Right lobe of liver (tissue), 6 donors: Measurements from ENCODE around the gene PCDHA6. TPM values are rescaled to one million over a fixed set of nuclear protein-coding genes. Genes with fewer than 3 reads are reported as not detected.

Source experiments
- ATAC-seq, 4 donors: fragments of 200-7000 bp; cut with Tn5 transposase; one replicate each; pipeline ENCODE4 v1.9.1; 2020; ENCODE audit warnings: mild to moderate bottlenecking in 4 of 4, moderate library complexity in 4 of 4
- DNase-seq, 3 donors: peaks; one replicate each; pipeline ENCODE4 v3.0.0-alpha.2; 2020
- H3K27ac ChIP-seq, 3 donors: fragments of 200-600 bp; one replicate each; pipeline ENCODE4 v1.8.0; 2022
- H3K27me3 ChIP-seq, 2 donors: fragments of 200-600 bp; one replicate each; pipeline ENCODE4 v1.8.0; 2022
- H3K36me3 ChIP-seq, 4 donors: fragments of 200-600 bp; sonication (generic) in 1 of 4; one replicate each; pipeline versions ENCODE4 v1.5.1 to v1.8.0; 2017 to 2022; ENCODE audit warnings: control low read depth in 1 of 4
- H3K4me1 ChIP-seq, 4 donors: fragments of 200-600 bp; sonication (generic) in 1 of 4; one replicate each; pipeline versions ENCODE4 v1.5.1 to v1.8.0; 2017 to 2022; ENCODE audit warnings: control low read depth in 1 of 4
- H3K4me3 ChIP-seq, 3 donors: fragments of 200-600 bp; one replicate each; pipeline ENCODE4 v1.8.0; 2022
- H3K9me3 ChIP-seq, 4 donors: fragments of 200-600 bp; sonication (generic) in 1 of 4; one replicate each; pipeline versions ENCODE4 v1.5.1 to v1.8.0; 2017 to 2022; ENCODE audit warnings: control low read depth in 1 of 4
- CTCF ChIP-seq, 4 donors: fragments of 200-600 bp in 3 of 4; fragments of 450-650 bp in 1 of 4; IDR thresholded peaks; one replicate each; pipeline versions ENCODE4 v1.5.1 to v1.8.0; 2016 to 2022; ENCODE audit warnings: antibody characterized with exemption in 4 of 4, mild to moderate bottlenecking in 2 of 4
- POLR2A ChIP-seq: fragments of 450-650 bp; IDR thresholded peaks from one replicate; pipeline ENCODE4 v1.6.1; 2017; ENCODE audit warnings: antibody characterized with exemption, mild to moderate bottlenecking
- WGBS: methylation state at CpG from one replicate; pipeline ENCODE4 v1.1.6; 2018; ENCODE audit warnings: low coverage, low lambda C conversion rate; ENCODE audit not compliant: insufficient coverage; ENCODE audit errors: missing lambda C conversion rate; 5-methylcytosine and 5-hydroxymethylcytosine counted together
- intact Hi-C, 2 donors: fragments of 100-400 bp; cut with DNase I; formaldehyde crosslinking; loops; one replicate each; pipeline versions ENCODE4 v1.11.2 to v1.14.1; 2022
- total RNA-seq, 6 experiments: library from RNA; depleted of rRNA in 2 of 6; stranded (reverse); fragments of >200 nt in 2 of 6; fragmentation: NEBNext Ultra II Directional in 3 of 6; extraction: Animal tissue kit (Norgen Biotek cat#: 25700) in 3 of 6; gene quantifications; one replicate each; pipeline versions ENCODE4 v1.1.0 to v1.2.4, GENCODE V29; 2016 to 2023
- donor health status: DM: no; HTN: yes; CAD: no.
- donor health status: DM: no; HTN: no; CAD: no.
- donor health status: DM: no; HTN: no; CAD: no.
- donor health status: DM: no; HTN: yes; CAD: no.
- donor health status: DM: no; HTN: yes; CAD: no.

The PCDHA6 gene
- total RNA-seq, 6 experiments from 2014 or later: 0.12 TPM; not detected in 5

GRCh38 chr5:140857177-140857986 lies 29.6 kb downstream of the PCDHA6 start:
- Histone ChIP-seq H3K9me3 (peaks cover 0 to 4% (median under 1%) of the 10 kb centered on the region in 4 donors), H3K4me1 (no peaks in the 10 kb centered on the region), H3K27me3 (no peaks in the 10 kb centered on the region), H3K36me3 (no peaks in the 10 kb centered on the region), H3K27ac (no peak overlapping the region), H3K4me3 (no peak overlapping the region)
- TF ChIP-seq CTCF (IDR thresholded peaks at IDR 0.05): no peak
- TF ChIP-seq POLR2A: no peak
- DNase-seq (no peak), ATAC-seq (no peak)
- intact Hi-C loops: no loop called here
- 61% methylated on average over 9 of the region's 94 CpGs for WGBS

GRCh38 chr5:140857987-140858240 lies 30.2 kb downstream of the PCDHA6 start:
- no CpG with 5 or more reads among the region's 22 CpGs for WGBS
- ATAC-seq: no peak
- intact Hi-C loops: no loop called here

GRCh38 chr5:140862441-140863295 lies 34.9 kb downstream of the PCDHA6 start:
- DNase-seq (no peak), ATAC-seq (no peak)
- TF ChIP-seq POLR2A (no peak), CTCF (IDR thresholded peaks at IDR 0.05) (no peak)
- H3K27me3 ChIP-seq: no peaks in the 10 kb centered on the region
- H3K9me3 ChIP-seq: peaks cover 0 to 4% (median 0%) of the 10 kb centered on the region in 4 donors
- WGBS: 45% methylated on average over 13 of the region's 76 CpGs
- H3K27ac ChIP-seq: no peak overlapping the region
- no peaks in the 10 kb centered on the region for H3K4me1 ChIP-seq
- intact Hi-C loops: no loop called here
- no peak overlapping the region for H3K4me3 ChIP-seq
- no peaks in the 10 kb centered on the region for H3K36me3 ChIP-seq

More at GRCh38 chr5:140857987-140858240, 30.2 kb downstream of the PCDHA6 start:
- no peaks in the 10 kb centered on the region for H3K27me3 ChIP-seq
- H3K27ac ChIP-seq: no peak overlapping the region
- TF ChIP-seq CTCF (IDR thresholded peaks at IDR 0.05) (no peak), POLR2A (no peak)
- H3K4me1 ChIP-seq: no peaks in the 10 kb centered on the region
- DNase-seq: no peak
- peaks cover 0 to 4% (median 2%) of the 10 kb centered on the region in 4 donors for H3K9me3 ChIP-seq
- no peaks in the 10 kb centered on the region for H3K36me3 ChIP-seq
- no peak overlapping the region for H3K4me3 ChIP-seq

GRCh38 chr5:140868721-140869554 lies 41.2 kb downstream of the PCDHA6 start, which contains the start of gene PCDHA11:
Gene PCDHA11 (plus strand): TSS chr5:140868957. CDS start chr5:140869104, 147 bp downstream.
- Histone ChIP-seq H3K27me3 (no peaks in the 10 kb centered on the region), H3K4me3 (peak within 1 kb of the TSS in 1 of 3 donors; percentile 11), H3K9me3 (no peaks in the 10 kb centered on the region), H3K27ac (no peak within 1 kb of the TSS), H3K4me1 (no peaks in the 10 kb centered on the region), H3K36me3 (no peaks in the 10 kb centered on the region)
- WGBS: 11% methylated on average over 32 of the region's 41 CpGs
- TF ChIP-seq POLR2A: no peak
- peak in 3 of 4 donors; percentile 15 to 39 (median 21) for TF ChIP-seq CTCF (IDR thresholded peaks at IDR 0.05)
- intact Hi-C loops: no loop called here
- ATAC-seq (peak; percentile 36 to 77 (median 65)), DNase-seq (no peak)
